Left colon (tissue), 2 donors: Measurements from ENCODE around the gene ALDH3A2. TPM values are rescaled to one million over a fixed set of nuclear protein-coding genes. Genes with fewer than 3 reads are reported as not detected.

ENCODE experiments used
- ATAC-seq: fragments of 200-7000 bp; cut with Tn5 transposase; one replicate; pipeline ENCODE4 v1.9.1; 2020; ENCODE audit warnings: mild to moderate bottlenecking, moderate library complexity
- DNase-seq, 2 donors: peaks; one replicate each; pipeline ENCODE4 v3.0.0-alpha.2; 2020
- intact Hi-C, 2 donors: fragments of 100-400 bp; cut with DNase I in 1 of 2; cut with micrococcal nuclease in 1 of 2; formaldehyde crosslinking; loops; one replicate each; pipeline versions ENCODE4 v1.11.2 to v1.14.0; 2022; cut with DNase I, micrococcal nuclease
- long read RNA-seq: library from polyadenylated mRNA; unstranded; transcript quantifications from one replicate; pipeline ENCODE4 v2.0.0, GENCODE V29; 2021
- total RNA-seq, 2 donors: library from RNA; stranded (reverse); fragmentation: NEBNext Ultra II Directional; extraction: Animal tissue kit (Norgen Biotek cat#: 25700); gene quantifications; one replicate each; pipeline ENCODE4 v1.2.1, GENCODE V29; 2021
- donor health status: DM: no; HTN: no; CAD: no.
- donor health status: DM: yes; HTN: yes; CAD: no.

The ALDH3A2 gene
- total RNA-seq, result 100 to 1,000 TPM; 105 to 114 TPM
- long read RNA-seq, transcript ALDH3A2-210 (1 exons, 3,512 nt), result minor isoform, 5 of 219 reads
- long read RNA-seq, transcript ALDH3A2-203 (11 exons, 3,640 nt), result minor isoform, 5 of 219 reads
- long read RNA-seq, transcript ALDH3A2-201 (10 exons, 3,928 nt), result major isoform, 174 of 219 reads
- long read RNA-seq, transcript ALDH3A2-202 (11 exons, 3,828 nt), result minor isoform, 7 of 219 reads
- long read RNA-seq, partial matches to known transcripts, result 13 of 219 reads
- long read RNA-seq, other reads (novel, unspliced or antisense), result 12 of 219 reads

DNA sequence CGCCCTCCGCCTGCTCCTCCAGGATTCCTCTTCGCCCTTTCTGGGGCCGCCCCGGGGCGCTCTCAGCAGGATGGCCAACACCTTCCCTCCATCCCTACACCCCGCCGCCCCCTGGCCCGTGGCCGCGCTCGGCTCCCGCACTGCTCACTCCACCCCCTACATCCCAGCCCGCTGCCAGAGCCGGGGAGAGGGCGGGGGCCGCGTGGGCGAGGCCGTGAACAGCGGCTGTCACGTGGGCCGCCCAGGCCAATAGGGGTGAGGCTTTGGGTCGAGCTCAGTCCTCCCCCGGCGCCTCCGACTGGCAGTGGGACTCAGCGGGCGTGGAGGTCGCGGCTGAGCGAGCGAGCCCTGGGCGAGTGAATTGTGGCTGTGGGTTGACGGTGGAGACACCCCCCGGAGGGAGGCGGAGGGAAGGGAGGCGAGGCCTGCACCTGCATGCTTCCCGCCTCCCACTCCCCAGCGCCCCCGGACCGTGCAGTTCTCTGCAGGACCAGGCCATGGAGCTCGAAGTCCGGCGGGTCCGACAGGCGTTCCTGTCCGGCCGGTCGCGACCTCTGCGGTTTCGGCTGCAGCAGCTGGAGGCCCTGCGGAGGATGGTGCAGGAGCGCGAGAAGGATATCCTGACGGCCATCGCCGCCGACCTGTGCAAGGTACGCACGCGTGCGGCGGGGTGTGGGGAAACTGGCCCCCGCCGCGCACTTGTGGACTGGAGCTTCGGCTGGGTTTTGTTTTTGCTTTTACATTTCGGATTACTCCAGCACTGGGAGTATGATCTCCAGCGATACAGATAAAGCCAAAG is at the start of gene ALDH3A2:
TSS of gene ALDH3A2 (plus strand) at position 277 of the 799 bp plus-strand sequence. CDS start at position 498, 221 bp downstream.
- intact Hi-C loops, result loop anchor here in 1 of 2 donors (5.0 to 10.0 kb wide), 2 partner anchors 116 to 136 kb away; no protein-coding TSS in a partner anchor
- DNase-seq, result peak; percentile 97 to 98

DNA sequence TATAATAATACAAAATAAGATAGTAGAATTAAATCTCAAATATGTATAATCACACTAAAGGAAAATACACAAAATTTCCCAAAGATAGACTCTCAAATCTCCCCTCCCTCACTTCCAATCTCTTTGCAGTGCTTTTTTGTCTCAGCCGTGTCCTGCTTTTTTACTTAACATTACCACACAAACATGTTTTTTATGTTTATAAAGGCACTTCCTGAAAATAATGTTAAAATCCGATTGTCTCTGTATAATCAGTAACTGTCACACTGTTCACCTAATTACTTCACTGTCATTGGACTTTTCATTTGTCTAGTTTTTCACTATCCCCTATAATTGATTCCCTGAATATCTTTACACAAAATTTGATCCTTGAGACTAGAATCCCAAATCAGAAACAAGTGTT is 38.2 kb upstream of the ALDH3A2 start:
- ATAC-seq, result no peak
- no peak for DNase-seq
- intact Hi-C loops, result no loop called here

More for the DNA sequence above, at the start of gene ALDH3A2:
- peak; percentile 94 for ATAC-seq

DNA sequence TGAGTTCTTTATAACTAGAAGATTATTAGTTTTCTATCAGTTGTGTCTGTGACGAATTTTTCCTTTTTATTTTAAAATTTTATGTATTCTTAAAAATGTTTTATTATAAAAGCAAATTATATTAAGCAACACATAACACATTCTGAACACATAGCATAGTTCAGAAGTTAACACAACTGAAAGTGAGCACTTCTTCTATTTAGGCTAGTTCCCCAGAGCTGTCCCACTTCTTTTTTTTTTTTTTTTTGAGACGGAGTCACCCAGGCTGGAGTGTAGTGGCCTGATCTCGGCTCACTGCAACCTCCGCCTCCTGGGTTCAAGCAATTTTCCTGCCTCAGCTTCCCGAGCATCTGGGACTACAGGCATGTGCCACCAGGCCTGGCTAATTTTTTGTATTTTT is 37.7 kb upstream of the ALDH3A2 start:
- no peak for DNase-seq
- no peak for ATAC-seq
- intact Hi-C loops, result no loop called here

DNA sequence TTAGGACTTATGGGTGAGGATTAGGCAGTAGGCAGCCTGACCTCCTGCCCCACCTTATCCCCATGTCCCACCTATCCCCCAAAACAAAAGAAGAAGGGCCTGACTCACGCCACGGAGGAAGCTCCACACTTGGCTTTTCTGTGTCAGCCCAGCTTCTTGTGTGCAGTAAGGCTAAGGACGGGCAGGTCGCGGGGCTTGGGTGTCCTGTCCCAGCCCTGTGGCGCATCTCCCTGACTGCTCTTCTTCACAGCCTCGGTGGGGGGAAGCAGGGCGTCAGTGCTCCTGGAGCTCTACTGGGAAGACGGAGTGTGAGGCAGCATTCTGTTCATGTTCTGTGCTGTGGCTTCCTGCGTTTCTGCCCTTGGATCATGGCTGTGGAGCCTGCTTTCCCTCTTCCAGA is 34.6 kb upstream of the ALDH3A2 start:
- ATAC-seq, result no peak
- intact Hi-C loops, result no loop called here
- no peak for DNase-seq

DNA sequence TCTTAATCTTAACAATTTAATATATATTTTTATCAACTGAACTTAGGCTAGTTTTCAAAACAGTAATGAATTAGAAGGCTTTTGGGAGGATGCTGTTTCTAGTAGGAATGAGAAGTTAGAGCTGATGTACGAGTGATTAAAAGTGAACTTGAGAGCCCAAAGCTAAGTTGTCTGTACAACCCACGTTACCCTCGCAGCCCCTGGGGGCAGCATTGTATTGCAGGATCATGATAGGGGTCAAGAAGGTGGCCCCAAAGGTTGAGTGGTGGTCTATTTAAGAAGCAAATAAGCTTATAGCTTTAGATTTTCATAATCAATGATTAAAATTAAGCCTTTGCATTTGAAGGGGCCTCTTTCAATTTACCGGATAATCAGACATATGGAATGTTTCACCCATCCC is 33.7 kb upstream of the ALDH3A2 start:
- ATAC-seq (no peak), DNase-seq (no peak)
- intact Hi-C loops, result no loop called here

DNA sequence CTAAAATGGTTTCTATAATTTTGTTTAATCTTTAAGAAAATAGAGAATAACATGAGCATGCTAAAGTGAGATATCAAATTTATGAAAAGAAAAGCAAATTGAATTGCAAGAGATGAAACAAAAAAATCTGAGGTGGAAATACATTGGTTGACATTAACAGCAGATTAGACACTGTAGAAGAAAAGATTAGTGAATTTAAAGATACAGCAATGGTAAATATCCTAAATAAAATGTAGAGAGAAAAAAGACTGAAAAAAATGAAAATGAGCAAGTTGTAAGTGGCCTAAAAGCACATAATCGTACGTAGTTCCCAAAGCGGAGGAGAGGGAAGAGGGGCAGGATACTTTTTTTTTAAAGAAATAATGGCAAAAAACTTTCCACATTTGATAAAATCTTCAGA is 30.5 kb upstream of the ALDH3A2 start:
- ATAC-seq (no peak), DNase-seq (no peak)
- intact Hi-C loops, result no loop called here

DNA sequence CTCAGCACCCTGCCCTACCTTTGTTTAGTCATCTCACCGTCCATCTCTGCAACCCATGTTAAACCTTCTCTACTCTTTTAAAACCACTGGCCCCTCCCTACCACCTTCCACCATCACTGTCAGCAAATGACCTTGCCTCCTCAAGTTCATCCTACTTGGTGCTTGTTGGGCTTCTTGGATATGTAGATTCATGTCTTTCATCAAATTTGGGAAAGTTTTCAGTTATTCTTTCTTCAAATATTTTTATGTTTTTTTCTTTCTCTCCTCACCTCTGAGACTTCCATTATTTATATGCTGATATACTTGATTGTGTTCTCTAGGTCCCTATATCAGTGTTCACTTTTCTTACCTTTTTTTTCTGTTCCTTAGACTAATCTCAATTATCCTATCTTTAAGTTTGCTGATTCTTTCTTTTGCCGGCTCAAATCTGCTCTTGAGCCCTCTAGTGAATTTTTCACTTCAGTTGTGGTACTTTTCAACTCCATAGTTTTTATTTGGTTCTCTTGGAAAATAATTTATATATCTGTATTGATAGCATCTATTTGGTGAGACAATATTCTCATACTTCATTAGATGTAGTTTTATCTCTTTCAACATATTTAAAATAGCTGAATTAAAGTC is 28.7 kb upstream of the ALDH3A2 start:
- ATAC-seq (no peak), DNase-seq (no peak)
- intact Hi-C loops, result no loop called here

DNA sequence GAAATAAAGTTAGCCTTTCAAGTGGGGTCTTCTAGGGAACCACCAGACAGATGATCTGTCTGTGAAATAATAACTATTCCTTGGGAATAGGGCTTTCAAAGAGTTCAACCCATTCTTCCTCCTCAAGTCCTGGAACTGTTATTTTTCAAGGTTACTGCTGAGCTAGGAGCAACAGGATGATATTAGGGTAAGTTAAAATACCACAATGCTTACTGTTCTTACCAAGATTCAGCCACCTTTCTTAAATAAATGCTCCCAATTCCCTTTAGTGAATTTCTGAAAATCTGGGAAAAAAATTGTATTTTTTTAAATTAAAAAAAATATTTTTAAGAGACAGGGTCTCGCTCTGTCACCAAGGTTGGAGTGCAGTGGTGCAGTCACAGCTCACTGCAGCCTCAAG is 26.9 kb upstream of the ALDH3A2 start:
- ATAC-seq, result no peak
- intact Hi-C loops, result no loop called here

DNA sequence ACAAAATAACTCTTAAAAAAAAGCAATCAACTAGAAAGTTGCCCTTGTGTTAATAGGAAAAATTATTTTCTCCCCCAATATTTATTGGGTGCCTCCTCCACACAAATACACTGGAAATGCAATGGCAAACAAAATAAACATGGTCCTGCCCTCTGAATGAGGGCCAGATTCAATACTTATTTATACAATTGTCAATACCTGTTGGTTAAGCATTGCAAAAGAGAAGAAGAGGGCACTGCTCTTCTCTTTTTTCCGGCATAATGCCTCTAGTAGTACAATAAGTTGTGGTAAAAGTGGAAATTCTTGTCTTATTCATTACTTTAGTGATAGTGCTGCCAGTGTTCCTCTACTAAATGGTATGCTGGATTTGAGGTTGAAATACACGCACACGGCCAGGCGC is 22.5 kb upstream of the ALDH3A2 start:
- no peak for ATAC-seq
- no peak for DNase-seq
- intact Hi-C loops, result no loop called here

More for the DNA sequence above, 26.9 kb upstream of the ALDH3A2 start:
- no peak for DNase-seq

DNA sequence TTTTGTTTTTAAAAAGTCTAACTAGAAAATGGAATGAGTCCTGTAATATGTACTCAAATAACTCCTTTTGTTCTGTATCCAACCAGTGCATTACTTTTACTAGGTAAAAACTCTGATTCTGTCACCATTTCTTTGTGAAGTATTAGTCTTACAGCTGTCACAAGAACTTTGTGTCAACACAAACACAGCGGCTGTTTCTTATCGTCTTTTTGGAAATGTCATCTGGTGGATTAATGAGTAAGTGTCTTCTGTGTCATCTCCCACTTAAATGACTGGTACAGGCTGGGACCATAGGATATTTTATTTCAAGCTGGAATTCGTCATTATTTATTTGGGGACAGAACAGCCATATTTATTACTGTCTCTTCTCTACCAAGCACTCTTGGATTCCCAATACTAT is 19.1 kb upstream of the ALDH3A2 start:
- no peak for ATAC-seq
- intact Hi-C loops, result no loop called here
- DNase-seq, result no peak

DNA sequence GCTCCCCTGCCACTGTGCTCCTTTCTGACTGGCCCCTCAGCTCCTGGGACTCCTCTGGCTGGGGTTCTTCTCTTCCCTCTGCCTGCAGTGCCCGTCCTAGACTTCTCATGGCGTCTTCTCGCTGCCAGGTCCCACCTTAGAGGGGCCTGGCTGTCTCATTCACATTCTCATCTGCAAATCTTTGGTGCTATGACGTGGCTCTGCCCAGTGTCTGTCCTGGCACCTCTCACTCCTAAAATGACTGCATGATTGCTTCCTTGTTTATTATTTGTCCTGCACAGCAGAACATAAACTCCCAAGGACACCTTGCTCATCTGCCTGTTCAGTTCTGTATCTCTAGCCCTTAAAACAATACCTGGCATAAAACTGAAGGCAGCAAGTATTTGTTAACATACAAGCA is 18.5 kb upstream of the ALDH3A2 start:
- ATAC-seq (no peak), DNase-seq (no peak)
- intact Hi-C loops, result no loop called here

DNA sequence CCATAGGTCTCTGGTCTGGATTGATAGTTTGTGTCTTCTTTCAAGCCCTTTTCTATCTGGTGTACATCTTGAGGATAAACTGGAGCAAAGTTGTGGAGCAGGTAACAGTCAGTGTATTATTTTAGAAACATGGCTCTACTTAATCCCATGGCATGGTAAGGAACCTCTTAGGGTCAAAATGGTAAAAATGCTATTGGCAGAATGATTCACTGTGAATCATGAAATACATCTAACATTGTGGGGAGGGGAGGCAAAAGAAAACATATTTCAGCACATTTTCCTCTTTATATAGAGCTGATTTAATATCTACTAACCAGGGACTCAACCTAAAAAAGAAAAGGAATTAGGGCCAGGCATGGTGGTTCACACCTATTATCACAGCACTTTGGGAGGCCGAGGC is 17.9 kb upstream of the ALDH3A2 start:
- intact Hi-C loops, result no loop called here
- no peak for ATAC-seq
- no peak for DNase-seq

DNA sequence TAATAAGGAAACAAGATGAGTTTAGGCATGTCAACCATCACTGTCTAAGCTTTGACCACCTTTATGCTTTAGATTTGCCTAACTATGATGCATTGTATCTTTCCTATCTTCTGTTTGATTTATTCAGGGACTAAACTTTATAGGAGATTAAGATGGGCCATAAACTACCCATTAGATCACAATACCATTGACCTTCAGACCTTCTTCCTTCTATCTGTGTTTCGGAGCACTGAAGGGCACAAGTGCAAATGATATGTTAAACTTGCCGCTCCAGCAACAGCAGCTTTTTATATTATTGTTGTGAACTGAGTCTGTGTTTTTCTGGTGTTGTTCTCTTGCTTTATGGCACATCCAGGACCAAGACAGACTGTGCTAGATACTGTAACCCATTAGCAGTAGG is 16.6 kb upstream of the ALDH3A2 start:
- ATAC-seq (peak; percentile 64), DNase-seq (no peak)
- intact Hi-C loops, result no loop called here

DNA sequence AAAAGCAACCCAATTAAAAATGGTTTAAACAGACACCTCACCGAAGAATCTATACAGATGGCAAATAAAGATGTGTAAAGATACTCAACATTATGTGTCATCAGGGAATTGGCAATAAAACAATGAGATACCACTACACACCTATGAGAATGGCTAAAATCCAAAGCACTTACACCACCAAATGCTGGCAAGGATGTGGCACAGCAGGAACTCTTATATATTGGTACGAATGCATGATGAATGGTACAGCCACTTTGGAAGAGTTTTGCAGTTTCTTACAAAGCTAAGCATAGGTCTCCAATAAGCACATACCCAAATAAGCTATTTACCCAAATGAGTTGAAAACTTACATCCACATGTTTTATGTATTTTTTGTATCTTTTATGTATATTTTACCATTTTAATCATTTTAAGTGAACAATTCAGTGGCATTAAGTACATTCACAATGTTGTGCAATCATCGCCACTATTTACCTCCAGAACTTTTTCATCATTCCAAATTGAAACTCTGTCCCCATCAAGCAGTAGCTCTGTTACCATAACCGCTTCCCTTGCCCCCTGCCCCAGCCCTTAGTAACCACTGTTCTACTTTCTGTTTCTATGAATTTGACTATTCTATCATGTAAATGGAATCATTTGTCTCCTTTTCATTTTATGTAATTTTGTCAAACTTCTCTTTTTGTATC is 6.7 kb upstream of the ALDH3A2 start:
- intact Hi-C loops, result loop anchor here in 1 of 2 donors (10.0 kb wide), 1 partner anchor 123 kb away; no protein-coding TSS in a partner anchor
- DNase-seq (no peak), ATAC-seq (no peak)

DNA sequence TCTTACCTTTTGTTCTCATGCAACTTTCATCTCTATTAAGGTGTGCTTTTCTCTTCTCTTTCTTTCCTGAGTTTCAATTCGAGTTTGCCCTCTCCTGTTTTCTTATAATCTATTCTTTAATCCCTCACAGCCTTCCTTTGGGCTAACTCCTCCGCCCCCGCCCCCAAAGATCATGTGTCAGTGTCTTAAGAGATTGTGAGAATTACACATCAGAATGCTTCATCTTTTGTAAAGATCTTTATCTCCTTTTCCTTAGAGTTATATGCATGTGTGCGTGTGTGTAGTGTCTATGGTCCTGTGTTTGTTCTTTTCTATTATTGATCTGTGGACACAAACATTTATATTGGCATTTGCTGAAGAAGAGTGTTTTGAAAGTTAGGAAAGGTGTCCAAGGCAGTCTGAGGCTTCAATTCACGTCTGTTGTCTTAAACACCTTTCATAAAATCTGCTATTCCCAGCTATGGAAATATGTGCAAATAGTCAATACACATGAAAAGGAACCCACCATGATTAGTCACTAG is 6.1 kb upstream of the ALDH3A2 start:
- intact Hi-C loops, result loop anchor here in 1 of 2 donors (10.0 kb wide), 1 partner anchor 122 kb away; no protein-coding TSS in a partner anchor
- ATAC-seq, result no peak
- DNase-seq, result no peak

DNA sequence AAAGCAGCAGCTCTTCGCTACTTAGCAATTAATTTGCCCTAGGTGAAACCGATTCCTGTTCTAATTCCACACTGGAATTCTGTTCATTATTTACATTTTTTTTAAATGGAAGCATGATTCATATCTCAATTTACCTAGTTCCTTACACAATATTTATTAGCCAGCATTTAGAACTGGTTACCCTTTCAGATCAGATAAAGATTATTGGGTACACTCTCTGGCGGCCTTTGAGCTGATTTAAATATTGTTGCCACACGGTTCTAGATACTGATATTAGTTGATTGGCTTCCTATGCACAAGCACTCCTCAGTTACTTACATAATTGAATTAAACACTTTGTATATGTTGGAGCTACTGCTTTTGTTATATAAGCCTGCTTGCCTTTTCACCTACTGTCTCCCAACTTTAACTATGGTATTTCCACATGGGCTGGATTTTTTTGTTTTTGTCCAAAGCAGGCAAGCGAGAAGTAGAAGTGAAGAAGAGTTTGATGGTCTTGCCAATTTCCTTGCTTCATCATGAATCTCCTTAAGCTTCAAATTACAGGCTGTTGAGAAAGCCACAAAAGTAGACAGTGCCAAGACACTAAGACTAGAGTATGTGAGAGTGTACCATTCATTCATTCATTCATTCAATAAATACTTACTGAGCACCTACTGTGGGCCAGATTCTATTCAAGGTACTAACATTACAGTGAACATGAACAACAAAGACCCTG is 3.9 kb upstream of the ALDH3A2 start:
- no peak for DNase-seq
- ATAC-seq, result no peak
- intact Hi-C loops, result loop anchor here in 1 of 2 donors (5.0 to 10.0 kb wide), 2 partner anchors 120 to 132 kb away; no protein-coding TSS in a partner anchor

DNA sequence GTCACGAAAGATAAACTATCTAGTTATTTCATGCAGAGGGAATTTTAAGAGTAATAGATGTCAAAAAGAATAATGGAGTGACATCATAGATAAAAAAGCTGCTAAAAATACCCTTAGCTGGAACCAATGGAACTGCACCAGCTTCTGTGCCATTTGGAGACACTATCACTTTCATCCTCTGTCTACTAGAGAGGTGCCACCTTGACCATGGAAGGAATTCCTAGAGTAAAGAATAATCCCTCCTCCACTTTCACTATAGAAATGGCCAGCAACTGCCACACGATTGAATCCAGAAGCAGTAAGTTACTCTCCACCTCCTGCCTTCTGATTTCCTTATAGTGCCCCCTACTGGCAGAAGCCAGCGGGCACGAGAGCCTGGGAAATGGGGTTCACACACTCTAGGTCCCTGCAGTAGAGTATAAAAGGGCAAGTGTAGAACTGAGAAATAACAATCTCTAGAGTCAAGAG is 2.8 kb upstream of the ALDH3A2 start:
- intact Hi-C loops, result loop anchor here in 1 of 2 donors (5.0 to 10.0 kb wide), 2 partner anchors 119 to 133 kb away; no protein-coding TSS in a partner anchor
- DNase-seq (peak in 1 of 2 donors; percentile 54), ATAC-seq (no peak)
